Motor neuron (in vitro differentiated cells): Measurements from ENCODE around the gene MPHOSPH10. TPM values are rescaled to one million over a fixed set of nuclear protein-coding genes. Genes with fewer than 3 reads are reported as not detected.
"Not testable (repeated sequence)": the region's sequence is repeated elsewhere in the genome, so short reads cannot be mapped to it uniquely, and the experiment has no call there.

Source experiments
- ATAC-seq, 8 experiments: fragments of 200-7000 bp; cut with Tn5 transposase; replicated peaks in 6 of 8; 2 replicates each; pipeline ENCODE4 v1.8.0; 2021; ENCODE audit warnings: mild to moderate bottlenecking in 8 of 8, moderate library complexity in 8 of 8
- H3K27ac ChIP-seq, 2 donors: fragments of 250-450 bp; sonication (Bioruptor Pico); 2 replicates each; pipeline ENCODE4 v1.9.0; 2021; ENCODE audit warnings: antibody characterized with exemption in 2 of 2, mild to moderate bottlenecking in 2 of 2, moderate library complexity in 1 of 2
- H3K4me1 ChIP-seq, 2 donors: fragments of 250-450 bp; sonication (Bioruptor Pico); replicated peaks in 1 of 2; 2 replicates each; pipeline ENCODE4 v1.6.1; 2021; ENCODE audit warnings: antibody characterized with exemption in 2 of 2, mild to moderate bottlenecking in 2 of 2, moderate library complexity in 1 of 2
- H3K4me3 ChIP-seq, 5 donors: fragments of 250-450 bp; sonication (Bioruptor Pico); 2 replicates each; pipeline ENCODE4 v1.9.0; 2021; ENCODE audit warnings: antibody characterized with exemption in 5 of 5, mild to moderate bottlenecking in 5 of 5, moderate library complexity in 4 of 5
- WGBS, 10 experiments: fragments of 450-650 bp; shearing (Covaris generic); methylation state at CpG; one replicate each; pipeline ENCODE4 v1.0.0; 2022; 5-methylcytosine and 5-hydroxymethylcytosine counted together
- in situ Hi-C, 9 experiments: fragments of 400-800 bp; cut with MboI; loops; one replicate each; pipeline ENCODE4 v1.15.0; 2021; ENCODE audit warnings: low sequenced_read_pairs in 9 of 9, low pct_unique_long_range_greater_than_20kb in 2 of 9; ENCODE audit not compliant: unreplicated experiment in 9 of 9
- total RNA-seq, 8 experiments: library from RNA; unstranded; fragments of 300-600 nt; gene quantifications; 2 replicates each; pipeline versions ENCODE4 v1.2.3 to v1.2.4, GENCODE V29; 2022

MPHOSPH10 gene
- total RNA-seq, 8 experiments from 2014 or later, result 29.7 to 44.0 (median 36.4) TPM

- 81 to 97% (median 92%) methylated on average over 2 to 4 of the region's 4 CpGs; no CpG with 5 or more reads in 4 of the 10 experiments for WGBS, 10 experiments
- no peak overlapping the region for H3K27ac ChIP-seq
- no peak for ATAC-seq
- in situ Hi-C loops, result loop anchor here in 2 of 9 experiments (25.0 kb wide), 1 partner anchor 356 kb away; no protein-coding TSS in a partner anchor
- H3K4me3 ChIP-seq, result no peak overlapping the region
- peaks cover 15 to 16% of the 10 kb centered on the region in 2 donors for H3K4me1 ChIP-seq
These were observed 25.4 kb downstream of the MPHOSPH10 start for GRCh38 chr2:71155846-71156245.

GRCh38 chr2:71156573-71156972, 26.1 kb downstream of the MPHOSPH10 start:
- ATAC-seq, result peak; percentile 58 to 87 (median 83)
- Histone ChIP-seq H3K4me1 (peaks cover 15 to 16% of the 10 kb centered on the region in 2 donors), H3K4me3 (no peak overlapping the region), H3K27ac (peak overlapping the region in 1 of 2 donors; percentile 33)
- 56 to 100% (median 68%) methylated on average over 1 to 4 of the region's 6 CpGs; no CpG with 5 or more reads in 7 of the 10 experiments for WGBS, 10 experiments
- in situ Hi-C loops, result loop anchor here in 2 of 9 experiments (25.0 kb wide), 1 partner anchor 356 kb away; no protein-coding TSS in a partner anchor

GRCh38 chr2:71157124-71157793, 26.8 kb downstream of the MPHOSPH10 start:
- Histone ChIP-seq H3K4me3 (no peak overlapping the region), H3K4me1 (peaks cover 15 to 16% of the 10 kb centered on the region in 2 donors), H3K27ac (peak overlapping the region in 1 of 2 donors; percentile 42)
- in situ Hi-C loops, result loop anchor here in 2 of 9 experiments (25.0 kb wide), 1 partner anchor 355 kb away; no protein-coding TSS in a partner anchor
- WGBS, 10 experiments, result 0 to 40% (median 3%) methylated on average over 1 to 3 of the region's 16 CpGs; no CpG with 5 or more reads in 4 of the 10 experiments
- ATAC-seq, result peak; percentile 67 to 84 (median 75)

GRCh38 chr2:71166812-71167211, 36.4 kb downstream of the MPHOSPH10 start:
- Histone ChIP-seq H3K4me1 (no peaks in the 10 kb centered on the region), H3K27ac (no peak overlapping the region), H3K4me3 (no peak overlapping the region)
- in situ Hi-C loops, result loop anchor here in 2 of 9 experiments (25.0 kb wide), 1 partner anchor 345 kb away; no protein-coding TSS in a partner anchor
- WGBS, 10 experiments, result 60 to 80% (median 67%) methylated on average over 1 to 2 of the region's 3 CpGs; no CpG with 5 or more reads in 7 of the 10 experiments
- ATAC-seq, result no peak

- H3K27ac ChIP-seq, result no peak overlapping the region
- no peaks in the 10 kb centered on the region for H3K4me1 ChIP-seq
- ATAC-seq, result no peak
- no peak overlapping the region for H3K4me3 ChIP-seq
- in situ Hi-C loops, result loop anchor here in 2 of 9 experiments (25.0 kb wide), 1 partner anchor 339 kb away; no protein-coding TSS in a partner anchor
- 40 to 100% (median 76%) methylated on average over 1 of the region's 1 CpG; no CpG with 5 or more reads in 6 of the 10 experiments for WGBS, 10 experiments
These were observed 42.7 kb downstream of the MPHOSPH10 start for GRCh38 chr2:71173096-71173495.

GRCh38 chr2:71174207-71174606, 43.8 kb downstream of the MPHOSPH10 start:
- Histone ChIP-seq H3K4me1 (no peaks in the 10 kb centered on the region), H3K27ac (no peak overlapping the region), H3K4me3 (no peak overlapping the region)
- 50 to 100% (median 83%) methylated on average over 1 to 2 of the region's 3 CpGs; no CpG with 5 or more reads in 3 of the 10 experiments for WGBS, 10 experiments
- in situ Hi-C loops, result loop anchor here in 2 of 9 experiments (25.0 kb wide), 1 partner anchor 338 kb away; no protein-coding TSS in a partner anchor
- no peak for ATAC-seq

GRCh38 chr2:71178836-71179235, 48.4 kb downstream of the MPHOSPH10 start:
- H3K4me1 ChIP-seq, in situ Hi-C loops, H3K4me3 ChIP-seq, H3K27ac ChIP-seq, ATAC-seq: not testable (repeated sequence)
- WGBS, 10 experiments, result 33 to 100% (median 80%) methylated on average over 1 to 6 of the region's 8 CpGs; no CpG with 5 or more reads in 4 of the 10 experiments

- Histone ChIP-seq H3K4me1 (no peaks in the 10 kb centered on the region), H3K27ac (no peak overlapping the region), H3K4me3 (no peak overlapping the region)
- in situ Hi-C loops, result no loop called here
- ATAC-seq, result no peak
- 0 to 100% (median 38%) methylated on average over 1 to 2 of the region's 2 CpGs; no CpG with 5 or more reads in 1 of the 10 experiments for WGBS, 10 experiments
These were observed 50.9 kb downstream of the MPHOSPH10 start for GRCh38 chr2:71181316-71181715.

GRCh38 chr2:71183306-71184115, 53.1 kb downstream of the MPHOSPH10 start:
- ATAC-seq, H3K4me3 ChIP-seq, H3K4me1 ChIP-seq, in situ Hi-C loops, H3K27ac ChIP-seq: not testable (repeated sequence)
- 0 to 83% (median 55%) methylated on average over 1 of the region's 5 CpGs; no CpG with 5 or more reads in 6 of the 10 experiments for WGBS, 10 experiments

GRCh38 chr2:71186973-71187372, 56.5 kb downstream of the MPHOSPH10 start:
- no peak for ATAC-seq
- no peaks in the 10 kb centered on the region for H3K4me1 ChIP-seq
- no peak overlapping the region for H3K27ac ChIP-seq
- in situ Hi-C loops, result no loop called here
- 0 to 60% (median 13%) methylated on average over 1 of the region's 1 CpG; no CpG with 5 or more reads in 5 of the 10 experiments for WGBS, 10 experiments
- H3K4me3 ChIP-seq, result no peak overlapping the region

- in situ Hi-C loops, result no loop called here
- ATAC-seq, result no peak
- no peak overlapping the region for H3K27ac ChIP-seq
- WGBS, 10 experiments, result 67 to 100% (median 75%) methylated on average over 1 to 2 of the region's 2 CpGs; no CpG with 5 or more reads in 7 of the 10 experiments
- no peaks in the 10 kb centered on the region for H3K4me1 ChIP-seq
- no peak overlapping the region for H3K4me3 ChIP-seq
These were observed 57.2 kb downstream of the MPHOSPH10 start for GRCh38 chr2:71187589-71187988.

- 0 to 86% (median 49%) methylated on average over 1 to 3 of the region's 3 CpGs; no CpG with 5 or more reads in 2 of the 10 experiments for WGBS, 10 experiments
- ATAC-seq, result peak in 3 of 8 experiments; percentile 49 to 66 (median 52)
- in situ Hi-C loops, result no loop called here
- Histone ChIP-seq H3K4me1 (no peaks in the 10 kb centered on the region), H3K27ac (no peak overlapping the region), H3K4me3 (no peak overlapping the region)
These were observed 60.5 kb downstream of the MPHOSPH10 start for GRCh38 chr2:71190656-71191569.
